Stimulated activated naive CD8-positive, alpha-beta T cell treated with anti-CD3 and anti-CD28 coated beads, Interleukin-15, Interleukin-2, amounts not matched to agents 100 ng/mL and 50 ng/mL, for 24 hours (primary cell): ENCODE results near the gene NRL.
"Not testable (repeated sequence)": the region's sequence is repeated elsewhere in the genome, so short reads cannot be mapped to it uniquely, and the experiment has no call there.

Experiments used
- H3K27ac Mint-ChIP-seq: one replicate; pipeline ENCODE4 v1.8.0; 2021; ENCODE audit warnings: mild to moderate bottlenecking, mixed read lengths
- H3K27me3 Mint-ChIP-seq: one replicate; pipeline ENCODE4 v1.8.0; 2021; ENCODE audit warnings: mixed read lengths
- H3K36me3 Mint-ChIP-seq: one replicate; pipeline ENCODE4 v1.8.0; 2021; ENCODE audit warnings: low read depth, mixed read lengths
- H3K4me1 Mint-ChIP-seq: one replicate; pipeline ENCODE4 v1.8.0; 2021; ENCODE audit warnings: low read depth, mixed read lengths
- H3K4me3 Mint-ChIP-seq: one replicate; pipeline ENCODE4 v1.8.0; 2021; ENCODE audit warnings: mild to moderate bottlenecking, mixed read lengths
- H3K9me3 Mint-ChIP-seq: one replicate; pipeline ENCODE4 v1.8.0; 2021; ENCODE audit warnings: mixed read lengths

NRL gene

GRCh38 chr14:24122898-24123297 lies 8.1 kb upstream of the NRL start:
- Mint-ChIP-seq H3K36me3 (peaks cover 44% of the 10 kb centered on the region), H3K4me1 (peaks cover 10% of the 10 kb centered on the region), H3K27ac (no peak overlapping the region), H3K9me3 (no peaks in the 10 kb centered on the region), H3K4me3 (no peak overlapping the region), H3K27me3 (no peaks in the 10 kb centered on the region)

- H3K9me3 Mint-ChIP-seq = no peaks in the 10 kb centered on the region
- no peaks in the 10 kb centered on the region for H3K27me3 Mint-ChIP-seq
- H3K27ac Mint-ChIP-seq = no peak overlapping the region
- peaks cover 9% of the 10 kb centered on the region for H3K4me1 Mint-ChIP-seq
- peaks cover 47% of the 10 kb centered on the region for H3K36me3 Mint-ChIP-seq
- no peak overlapping the region for H3K4me3 Mint-ChIP-seq
These were observed 7.7 kb upstream of the NRL start for GRCh38 chr14:24122416-24122815.

DNA sequence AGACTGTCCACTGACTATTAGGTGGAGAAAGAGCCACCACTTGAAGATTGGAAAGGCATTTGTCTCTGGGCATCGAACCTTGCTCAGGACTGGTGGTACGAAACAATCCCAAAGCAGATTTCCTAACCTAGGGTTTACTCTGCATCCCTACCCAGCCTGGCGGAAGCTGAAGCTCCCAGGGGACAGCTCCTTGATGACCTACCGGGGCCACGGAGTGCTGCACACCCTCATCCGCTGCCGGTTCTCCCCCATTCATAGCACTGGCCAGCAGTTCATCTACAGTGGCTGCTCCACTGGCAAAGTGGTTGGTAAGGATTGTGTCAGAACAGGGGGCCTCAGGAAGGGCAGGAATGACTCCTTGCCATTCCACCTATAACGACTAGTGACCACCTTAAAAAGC lies 6.5 kb upstream of the NRL start:
- peaks cover 18% of the 10 kb centered on the region for H3K4me1 Mint-ChIP-seq
- H3K27me3 Mint-ChIP-seq = no peaks in the 10 kb centered on the region
- H3K9me3 Mint-ChIP-seq = no peaks in the 10 kb centered on the region
- H3K4me3 Mint-ChIP-seq = no peak overlapping the region
- peaks cover 47% of the 10 kb centered on the region for H3K36me3 Mint-ChIP-seq
- H3K27ac Mint-ChIP-seq = no peak overlapping the region

DNA sequence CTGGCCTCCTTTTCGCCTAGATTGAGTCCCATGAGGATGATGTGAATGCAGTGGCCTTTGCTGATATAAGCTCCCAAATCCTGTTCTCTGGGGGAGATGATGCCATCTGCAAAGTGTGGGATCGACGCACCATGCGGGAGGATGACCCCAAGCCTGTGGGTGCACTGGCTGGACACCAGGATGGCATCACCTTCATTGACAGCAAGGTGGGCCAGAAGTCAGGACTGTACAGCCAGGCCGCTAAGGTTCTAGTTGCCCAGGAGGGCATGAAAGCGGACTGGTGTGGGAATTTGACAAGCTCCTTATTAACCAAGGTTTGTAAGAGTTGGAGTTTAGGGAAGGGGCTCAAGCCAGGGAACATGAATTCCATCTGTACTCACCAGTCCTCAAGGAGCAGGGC lies 4.9 kb upstream of the NRL start:
- Mint-ChIP-seq H3K4me3 (no peak overlapping the region), H3K9me3 (no peaks in the 10 kb centered on the region), H3K4me1 (peaks cover 33% of the 10 kb centered on the region), H3K27ac (no peak overlapping the region), H3K27me3 (no peaks in the 10 kb centered on the region), H3K36me3 (peaks cover 47% of the 10 kb centered on the region)

- H3K36me3 Mint-ChIP-seq = peaks cover 36% of the 10 kb centered on the region
- H3K9me3 Mint-ChIP-seq = no peaks in the 10 kb centered on the region
- no peaks in the 10 kb centered on the region for H3K27me3 Mint-ChIP-seq
- H3K27ac Mint-ChIP-seq = no peak overlapping the region
- H3K4me1 Mint-ChIP-seq = peaks cover 28% of the 10 kb centered on the region
- no peak overlapping the region for H3K4me3 Mint-ChIP-seq
These were observed 2.4 kb upstream of the NRL start for GRCh38 chr14:24117179-24117578.

DNA sequence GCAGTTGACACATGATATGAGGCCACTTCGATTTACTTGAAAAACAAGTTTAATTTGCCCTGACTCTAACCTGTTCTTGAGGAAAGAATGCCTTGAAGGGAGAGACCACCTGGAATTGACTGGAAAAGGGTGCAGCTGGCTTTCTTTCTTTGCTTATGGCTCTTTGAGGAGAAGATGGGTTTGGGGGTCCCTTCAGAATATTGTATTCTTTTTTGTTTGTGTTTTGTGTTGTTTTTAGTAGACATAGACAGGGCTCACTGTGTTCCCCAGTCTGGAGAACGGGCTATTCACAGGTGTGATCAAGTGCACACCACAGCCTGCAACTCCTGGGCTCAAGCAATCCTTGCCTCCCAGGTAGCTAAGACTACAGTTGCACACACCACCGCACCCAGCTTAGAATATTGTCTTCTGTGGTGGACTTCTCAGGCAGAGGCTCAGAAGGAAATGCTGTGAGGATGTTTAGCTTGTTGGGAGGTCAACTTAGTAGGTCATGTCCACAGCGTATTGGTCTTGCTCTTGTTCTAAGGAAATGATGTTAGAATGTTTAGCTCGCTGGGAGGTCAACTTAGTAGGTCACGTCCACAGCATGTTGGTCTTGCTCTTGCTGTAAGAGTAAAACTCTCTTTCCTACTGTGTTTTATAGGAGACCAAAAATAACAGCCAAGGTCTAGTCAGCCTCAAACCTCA lies 1.5 kb upstream of the NRL start:
- Mint-ChIP-seq H3K36me3 (peaks cover 31% of the 10 kb centered on the region), H3K4me3 (peak overlapping the region; percentile 98)

GRCh38 chr14:24115422-24116127 lies 826 bp upstream of the NRL start:
- H3K27me3 Mint-ChIP-seq = no peaks in the 10 kb centered on the region
- H3K4me1 Mint-ChIP-seq = peaks cover 28% of the 10 kb centered on the region
- H3K4me3 Mint-ChIP-seq = peak overlapping the region; percentile 98
- H3K9me3 Mint-ChIP-seq = no peaks in the 10 kb centered on the region
- peaks cover 24% of the 10 kb centered on the region for H3K36me3 Mint-ChIP-seq
- H3K27ac Mint-ChIP-seq = peak overlapping the region; percentile 100

More for the DNA sequence above, 1.5 kb upstream of the NRL start:
- H3K4me1 Mint-ChIP-seq = peaks cover 28% of the 10 kb centered on the region
- H3K27ac Mint-ChIP-seq = no peak overlapping the region
- no peaks in the 10 kb centered on the region for H3K27me3 Mint-ChIP-seq
- H3K9me3 Mint-ChIP-seq = no peaks in the 10 kb centered on the region

- Mint-ChIP-seq H3K4me1 (peaks cover 36% of the 10 kb centered on the region), H3K4me3 (peak overlapping the region; percentile 98), H3K36me3 (peaks cover 13% of the 10 kb centered on the region), H3K27ac (peak overlapping the region; percentile 100), H3K9me3 (no peaks in the 10 kb centered on the region), H3K27me3 (no peaks in the 10 kb centered on the region)
These were observed 783 bp downstream of the NRL start for GRCh38 chr14:24113801-24114531.

DNA sequence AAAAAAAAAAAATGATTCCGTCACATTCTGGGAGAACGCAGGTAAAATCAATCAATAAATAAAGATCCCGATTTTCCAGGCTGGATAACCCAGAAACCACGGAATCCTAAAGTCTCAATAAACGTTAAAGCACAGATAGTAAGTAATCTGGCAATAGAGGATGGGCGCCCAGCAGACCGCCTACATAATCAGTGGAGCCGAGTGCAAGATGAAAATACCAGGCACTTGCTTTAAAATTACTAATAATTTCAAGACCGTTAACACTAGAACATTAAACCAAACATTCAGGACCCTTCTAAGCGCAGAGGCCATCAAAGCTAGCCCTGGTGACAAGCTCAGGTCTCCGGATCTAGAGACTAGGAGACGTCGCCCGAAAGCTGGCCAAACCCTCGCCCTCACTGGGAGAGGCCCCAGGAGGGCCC lies 1.4 kb downstream of the NRL start:
- peak overlapping the region; percentile 98 for H3K4me3 Mint-ChIP-seq
- peak overlapping the region; percentile 100 for H3K27ac Mint-ChIP-seq
- peaks cover 7% of the 10 kb centered on the region for H3K36me3 Mint-ChIP-seq
- no peaks in the 10 kb centered on the region for H3K9me3 Mint-ChIP-seq
- H3K27me3 Mint-ChIP-seq = no peaks in the 10 kb centered on the region
- H3K4me1 Mint-ChIP-seq = peaks cover 42% of the 10 kb centered on the region

GRCh38 chr14:24110523-24110922 lies 4.2 kb downstream of the NRL start:
- Mint-ChIP-seq H3K27me3 (no peaks in the 10 kb centered on the region), H3K36me3 (no peaks in the 10 kb centered on the region), H3K27ac (peak overlapping the region; percentile 65), H3K9me3 (no peaks in the 10 kb centered on the region), H3K4me1 (peaks cover 39% of the 10 kb centered on the region), H3K4me3 (no peak overlapping the region)

DNA sequence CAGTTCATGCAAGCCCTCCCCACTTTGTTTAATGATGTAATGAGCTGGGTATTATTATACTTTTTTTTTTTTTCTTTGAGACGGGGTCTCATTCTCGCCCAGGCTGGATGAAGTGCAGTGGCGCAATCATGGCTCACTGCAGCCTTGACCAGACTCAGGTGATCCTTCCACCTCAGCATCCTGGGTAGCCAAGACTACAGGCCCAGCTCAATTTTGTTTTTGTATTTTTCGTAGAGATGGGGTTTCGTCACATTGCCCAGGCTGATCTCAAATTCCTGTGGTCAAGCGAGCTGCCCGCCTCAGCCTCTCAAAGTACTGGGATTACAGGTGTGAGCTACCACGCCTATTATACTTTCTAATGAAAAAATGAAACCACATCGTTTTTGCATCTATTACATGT lies 4.7 kb downstream of the NRL start:
- no peak overlapping the region for H3K4me3 Mint-ChIP-seq
- H3K27ac Mint-ChIP-seq = no peak overlapping the region
- no peaks in the 10 kb centered on the region for H3K27me3 Mint-ChIP-seq
- H3K9me3 Mint-ChIP-seq = no peaks in the 10 kb centered on the region
- H3K4me1 Mint-ChIP-seq = peaks cover 34% of the 10 kb centered on the region
- H3K36me3 Mint-ChIP-seq = no peaks in the 10 kb centered on the region

GRCh38 chr14:24108336-24108874 lies 6.3 kb downstream of the NRL start:
- Mint-ChIP-seq H3K9me3 (no peaks in the 10 kb centered on the region), H3K36me3 (peaks cover 13% of the 10 kb centered on the region), H3K27me3 (no peaks in the 10 kb centered on the region), H3K4me1 (peaks cover 28% of the 10 kb centered on the region), H3K4me3 (peak overlapping the region; percentile 62), H3K27ac (peak overlapping the region; percentile 95)

GRCh38 chr14:24106672-24107271 lies 8.0 kb downstream of the NRL start:
- Mint-ChIP-seq H3K36me3 (peaks cover 27% of the 10 kb centered on the region), H3K4me1 (peaks cover 26% of the 10 kb centered on the region), H3K27me3 (no peaks in the 10 kb centered on the region), H3K27ac (no peak overlapping the region), H3K4me3 (no peak overlapping the region), H3K9me3 (no peaks in the 10 kb centered on the region)

GRCh38 chr14:24105609-24106239 lies 9.0 kb downstream of the NRL start:
- H3K4me3 Mint-ChIP-seq, H3K9me3 Mint-ChIP-seq, H3K27me3 Mint-ChIP-seq: not testable (repeated sequence)
- peak overlapping the region; percentile 23 for H3K27ac Mint-ChIP-seq
- peaks cover 26% of the 10 kb centered on the region for H3K4me1 Mint-ChIP-seq
- H3K36me3 Mint-ChIP-seq = peaks cover 29% of the 10 kb centered on the region
